ENCODE measurements around the gene KIAA0825. TPM values are rescaled to one million over a fixed set of nuclear protein-coding genes. Genes with fewer than 3 reads are reported as not detected.

Gene KIAA0825
- total and polyA plus RNA-seq, 2 of the 8 experiments (the other 6 are each of a cell fraction or from before 2014, with no cell fraction given), result 0.60 to 1.0 TPM

DNA sequence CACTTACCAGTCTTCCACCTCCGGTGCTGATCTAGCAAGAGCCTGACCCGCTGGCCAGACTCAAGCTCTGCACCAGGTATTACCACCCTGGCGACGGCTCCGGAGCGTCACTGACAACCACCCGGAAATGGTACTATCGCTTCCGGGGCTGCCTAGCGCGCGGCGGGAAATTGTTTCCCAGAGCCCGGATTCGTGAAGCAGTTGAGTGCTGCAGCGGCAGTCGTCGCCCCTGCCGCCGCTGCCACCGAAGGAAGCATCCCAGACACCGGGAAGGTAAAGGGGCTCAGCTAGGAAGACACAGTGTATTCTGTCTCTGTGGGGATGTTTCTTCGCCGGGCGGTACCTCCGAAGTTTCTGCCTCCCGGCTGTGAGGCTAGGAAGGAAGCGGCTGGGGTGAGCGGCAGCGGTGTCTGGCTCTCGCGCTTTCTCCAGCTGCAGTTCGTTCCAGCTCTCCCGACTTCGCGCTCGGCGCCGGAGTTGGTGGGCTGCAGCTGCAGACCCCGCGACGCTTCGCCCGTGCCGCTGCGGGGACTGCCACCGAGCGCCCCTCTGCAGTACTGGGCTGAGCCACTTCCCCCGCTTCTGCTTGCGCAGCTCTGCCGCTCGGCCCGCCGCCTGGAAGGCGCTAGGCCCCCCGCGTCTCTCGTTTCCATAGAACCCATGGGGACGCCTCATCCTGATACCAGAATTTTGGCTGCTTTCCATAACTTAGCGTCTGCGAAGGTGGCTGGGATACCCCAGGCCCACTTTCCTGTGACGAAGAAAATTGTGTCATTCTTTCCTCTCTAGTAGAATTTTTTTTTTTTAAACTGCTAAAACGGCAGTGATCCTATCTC is at the start of gene KIAA0825, which contains the start of gene SLF1 (continued):
- TF ChIP-seq, protein P1, sequence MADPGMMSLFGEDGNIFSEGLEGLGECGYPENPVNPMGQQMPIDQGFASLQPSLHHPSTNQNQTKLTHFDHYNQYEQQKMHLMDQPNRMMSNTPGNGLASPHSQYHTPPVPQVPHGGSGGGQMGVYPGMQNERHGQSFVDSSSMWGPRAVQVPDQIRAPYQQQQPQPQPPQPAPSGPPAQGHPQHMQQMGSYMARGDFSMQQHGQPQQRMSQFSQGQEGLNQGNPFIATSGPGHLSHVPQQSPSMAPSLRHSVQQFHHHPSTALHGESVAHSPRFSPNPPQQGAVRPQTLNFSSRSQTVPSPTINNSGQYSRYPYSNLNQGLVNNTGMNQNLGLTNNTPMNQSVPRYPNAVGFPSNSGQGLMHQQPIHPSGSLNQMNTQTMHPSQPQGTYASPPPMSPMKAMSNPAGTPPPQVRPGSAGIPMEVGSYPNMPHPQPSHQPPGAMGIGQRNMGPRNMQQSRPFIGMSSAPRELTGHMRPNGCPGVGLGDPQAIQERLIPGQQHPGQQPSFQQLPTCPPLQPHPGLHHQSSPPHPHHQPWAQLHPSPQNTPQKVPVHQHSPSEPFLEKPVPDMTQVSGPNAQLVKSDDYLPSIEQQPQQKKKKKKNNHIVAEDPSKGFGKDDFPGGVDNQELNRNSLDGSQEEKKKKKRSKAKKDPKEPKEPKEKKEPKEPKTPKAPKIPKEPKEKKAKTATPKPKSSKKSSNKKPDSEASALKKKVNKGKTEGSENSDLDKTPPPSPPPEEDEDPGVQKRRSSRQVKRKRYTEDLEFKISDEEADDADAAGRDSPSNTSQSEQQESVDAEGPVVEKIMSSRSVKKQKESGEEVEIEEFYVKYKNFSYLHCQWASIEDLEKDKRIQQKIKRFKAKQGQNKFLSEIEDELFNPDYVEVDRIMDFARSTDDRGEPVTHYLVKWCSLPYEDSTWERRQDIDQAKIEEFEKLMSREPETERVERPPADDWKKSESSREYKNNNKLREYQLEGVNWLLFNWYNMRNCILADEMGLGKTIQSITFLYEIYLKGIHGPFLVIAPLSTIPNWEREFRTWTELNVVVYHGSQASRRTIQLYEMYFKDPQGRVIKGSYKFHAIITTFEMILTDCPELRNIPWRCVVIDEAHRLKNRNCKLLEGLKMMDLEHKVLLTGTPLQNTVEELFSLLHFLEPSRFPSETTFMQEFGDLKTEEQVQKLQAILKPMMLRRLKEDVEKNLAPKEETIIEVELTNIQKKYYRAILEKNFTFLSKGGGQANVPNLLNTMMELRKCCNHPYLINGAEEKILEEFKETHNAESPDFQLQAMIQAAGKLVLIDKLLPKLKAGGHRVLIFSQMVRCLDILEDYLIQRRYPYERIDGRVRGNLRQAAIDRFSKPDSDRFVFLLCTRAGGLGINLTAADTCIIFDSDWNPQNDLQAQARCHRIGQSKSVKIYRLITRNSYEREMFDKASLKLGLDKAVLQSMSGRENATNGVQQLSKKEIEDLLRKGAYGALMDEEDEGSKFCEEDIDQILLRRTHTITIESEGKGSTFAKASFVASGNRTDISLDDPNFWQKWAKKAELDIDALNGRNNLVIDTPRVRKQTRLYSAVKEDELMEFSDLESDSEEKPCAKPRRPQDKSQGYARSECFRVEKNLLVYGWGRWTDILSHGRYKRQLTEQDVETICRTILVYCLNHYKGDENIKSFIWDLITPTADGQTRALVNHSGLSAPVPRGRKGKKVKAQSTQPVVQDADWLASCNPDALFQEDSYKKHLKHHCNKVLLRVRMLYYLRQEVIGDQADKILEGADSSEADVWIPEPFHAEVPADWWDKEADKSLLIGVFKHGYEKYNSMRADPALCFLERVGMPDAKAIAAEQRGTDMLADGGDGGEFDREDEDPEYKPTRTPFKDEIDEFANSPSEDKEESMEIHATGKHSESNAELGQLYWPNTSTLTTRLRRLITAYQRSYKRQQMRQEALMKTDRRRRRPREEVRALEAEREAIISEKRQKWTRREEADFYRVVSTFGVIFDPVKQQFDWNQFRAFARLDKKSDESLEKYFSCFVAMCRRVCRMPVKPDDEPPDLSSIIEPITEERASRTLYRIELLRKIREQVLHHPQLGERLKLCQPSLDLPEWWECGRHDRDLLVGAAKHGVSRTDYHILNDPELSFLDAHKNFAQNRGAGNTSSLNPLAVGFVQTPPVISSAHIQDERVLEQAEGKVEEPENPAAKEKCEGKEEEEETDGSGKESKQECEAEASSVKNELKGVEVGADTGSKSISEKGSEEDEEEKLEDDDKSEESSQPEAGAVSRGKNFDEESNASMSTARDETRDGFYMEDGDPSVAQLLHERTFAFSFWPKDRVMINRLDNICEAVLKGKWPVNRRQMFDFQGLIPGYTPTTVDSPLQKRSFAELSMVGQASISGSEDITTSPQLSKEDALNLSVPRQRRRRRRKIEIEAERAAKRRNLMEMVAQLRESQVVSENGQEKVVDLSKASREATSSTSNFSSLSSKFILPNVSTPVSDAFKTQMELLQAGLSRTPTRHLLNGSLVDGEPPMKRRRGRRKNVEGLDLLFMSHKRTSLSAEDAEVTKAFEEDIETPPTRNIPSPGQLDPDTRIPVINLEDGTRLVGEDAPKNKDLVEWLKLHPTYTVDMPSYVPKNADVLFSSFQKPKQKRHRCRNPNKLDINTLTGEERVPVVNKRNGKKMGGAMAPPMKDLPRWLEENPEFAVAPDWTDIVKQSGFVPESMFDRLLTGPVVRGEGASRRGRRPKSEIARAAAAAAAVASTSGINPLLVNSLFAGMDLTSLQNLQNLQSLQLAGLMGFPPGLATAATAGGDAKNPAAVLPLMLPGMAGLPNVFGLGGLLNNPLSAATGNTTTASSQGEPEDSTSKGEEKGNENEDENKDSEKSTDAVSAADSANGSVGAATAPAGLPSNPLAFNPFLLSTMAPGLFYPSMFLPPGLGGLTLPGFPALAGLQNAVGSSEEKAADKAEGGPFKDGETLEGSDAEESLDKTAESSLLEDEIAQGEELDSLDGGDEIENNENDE (IDR thresholded peaks at IDR 0.05; ENCODE audit: insufficient replicate concordance, low read length), result no peak
- TF ChIP-seq BACH1 (IDR thresholded peaks at IDR 0.05; ENCODE audit: low read length), result no peak
- peak; percentile 77; the same call in 1 of the 2 replicates for TF ChIP-seq TBP (IDR thresholded peaks at IDR 0.05; ENCODE audit: low read depth, low read length)
- TF ChIP-seq CHD2 (IDR thresholded peaks at IDR 0.05; ENCODE audit: low read length), result peak; percentile 82
- no peak for TF ChIP-seq MAFK (IDR thresholded peaks at IDR 0.05; ENCODE audit: low read depth, low read length)
- peak; percentile 85 for TF ChIP-seq PHF8 (conservative IDR thresholded peaks at IDR 0.05; ENCODE audit: low read depth, low read length)
- no peak for TF ChIP-seq BCL11A (IDR thresholded peaks at IDR 0.05; ENCODE audit: low read depth in 2 of 2, low read length in 2 of 2)
- no peak for TF ChIP-seq CBX8 (IDR thresholded peaks at IDR 0.05; ENCODE audit: borderline replicate concordance, low read depth, low read length)
- TF ChIP-seq SP4 (IDR thresholded peaks at IDR 0.05; ENCODE audit: low read length), result no peak
- TF ChIP-seq GABPA (IDR thresholded peaks at IDR 0.05; ENCODE audit: borderline replicate concordance, insufficient read depth, low read length), result peak; percentile 99
- TF ChIP-seq SP2 (IDR thresholded peaks at IDR 0.05; ENCODE audit: low read length), result no peak
